Lower leg skin (tissue), 3 donors: ENCODE results near the gene RPL36.

Experiments used
- POLR2A ChIP-seq, 2 donors: fragments of 450-650 bp; IDR thresholded peaks; one replicate each; pipeline ENCODE4 v1.6.1; 2016 to 2017; ENCODE audit warnings: antibody characterized with exemption in 2 of 2, mild to moderate bottlenecking in 1 of 2, moderate library complexity in 1 of 2
- TF ChIP-seq, protein P1 (sequence below), 3 donors: fragments of 450-650 bp; IDR thresholded peaks; one replicate each; pipeline ENCODE4 v1.5.1; 2016; ENCODE audit warnings: antibody characterized with exemption in 3 of 3, mild to moderate bottlenecking in 3 of 3, moderate library complexity in 2 of 3

DNA sequence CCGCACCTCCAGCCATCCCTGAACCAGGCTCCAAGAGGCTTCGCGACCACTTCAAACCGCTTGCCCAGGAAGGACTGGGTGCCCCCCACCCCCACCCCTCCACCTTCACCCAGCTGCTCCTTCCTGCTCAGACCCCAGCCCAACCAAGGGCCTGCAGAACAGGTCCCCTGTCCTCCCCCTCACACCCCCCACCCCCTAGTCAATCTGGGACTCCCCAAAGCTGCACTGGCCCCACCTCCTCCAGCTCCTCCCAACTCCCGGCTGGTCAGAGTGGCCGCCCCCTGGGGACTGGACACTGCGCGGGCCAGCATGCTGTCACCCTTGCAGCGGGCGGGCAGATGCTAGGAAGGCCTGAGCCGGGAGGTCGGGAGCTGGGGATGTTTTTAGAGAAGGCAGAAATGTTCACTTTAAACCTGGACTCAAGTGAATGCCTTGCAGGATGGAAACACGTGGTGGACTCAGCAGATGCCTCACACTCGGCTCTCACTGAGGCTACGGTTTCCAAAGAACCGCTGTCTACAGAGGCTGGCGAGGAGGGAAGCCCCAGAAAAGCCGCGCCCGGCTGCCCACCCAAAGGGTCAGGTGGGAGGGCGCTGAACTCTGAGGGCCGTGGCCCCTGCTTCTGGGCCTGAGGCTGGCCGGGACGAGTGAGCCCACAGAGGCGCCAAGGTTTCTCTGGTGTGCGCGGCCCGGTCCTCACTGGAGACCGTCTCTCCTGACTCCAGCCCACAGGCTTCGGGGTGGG, 8.0 kb downstream of the RPL36 start:
- TF ChIP-seq, protein P1, sequence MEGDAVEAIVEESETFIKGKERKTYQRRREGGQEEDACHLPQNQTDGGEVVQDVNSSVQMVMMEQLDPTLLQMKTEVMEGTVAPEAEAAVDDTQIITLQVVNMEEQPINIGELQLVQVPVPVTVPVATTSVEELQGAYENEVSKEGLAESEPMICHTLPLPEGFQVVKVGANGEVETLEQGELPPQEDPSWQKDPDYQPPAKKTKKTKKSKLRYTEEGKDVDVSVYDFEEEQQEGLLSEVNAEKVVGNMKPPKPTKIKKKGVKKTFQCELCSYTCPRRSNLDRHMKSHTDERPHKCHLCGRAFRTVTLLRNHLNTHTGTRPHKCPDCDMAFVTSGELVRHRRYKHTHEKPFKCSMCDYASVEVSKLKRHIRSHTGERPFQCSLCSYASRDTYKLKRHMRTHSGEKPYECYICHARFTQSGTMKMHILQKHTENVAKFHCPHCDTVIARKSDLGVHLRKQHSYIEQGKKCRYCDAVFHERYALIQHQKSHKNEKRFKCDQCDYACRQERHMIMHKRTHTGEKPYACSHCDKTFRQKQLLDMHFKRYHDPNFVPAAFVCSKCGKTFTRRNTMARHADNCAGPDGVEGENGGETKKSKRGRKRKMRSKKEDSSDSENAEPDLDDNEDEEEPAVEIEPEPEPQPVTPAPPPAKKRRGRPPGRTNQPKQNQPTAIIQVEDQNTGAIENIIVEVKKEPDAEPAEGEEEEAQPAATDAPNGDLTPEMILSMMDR (IDR thresholded peaks at IDR 0.05) = no peak
- no peak for TF ChIP-seq POLR2A (IDR thresholded peaks at IDR 0.05)
